Measurements from ENCODE around the gene LIG1.

DNA sequence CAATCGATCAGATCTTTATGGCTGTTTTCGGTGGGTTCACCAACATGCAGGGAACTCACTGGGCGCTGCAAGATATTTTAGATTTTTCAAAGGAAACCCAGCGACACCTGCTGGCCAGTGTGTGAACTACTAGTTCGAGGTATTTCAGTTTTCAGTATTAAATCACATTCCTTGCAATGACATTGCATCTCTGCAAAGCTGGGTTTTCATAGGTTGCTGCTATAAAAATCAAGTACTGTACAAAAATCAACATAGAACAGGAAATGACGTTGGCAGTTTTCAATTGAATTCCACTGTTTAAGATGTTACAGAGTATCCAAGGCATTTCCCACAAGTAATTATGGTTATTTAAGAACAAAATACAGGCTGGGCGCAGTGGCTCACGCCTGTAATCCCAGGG, 17.6 kb downstream of the LIG1 start:
- no peak for TF ChIP-seq MTA1 (IDR thresholded peaks at IDR 0.05; ENCODE audit: borderline replicate concordance)
- TF ChIP-seq, protein P1, sequence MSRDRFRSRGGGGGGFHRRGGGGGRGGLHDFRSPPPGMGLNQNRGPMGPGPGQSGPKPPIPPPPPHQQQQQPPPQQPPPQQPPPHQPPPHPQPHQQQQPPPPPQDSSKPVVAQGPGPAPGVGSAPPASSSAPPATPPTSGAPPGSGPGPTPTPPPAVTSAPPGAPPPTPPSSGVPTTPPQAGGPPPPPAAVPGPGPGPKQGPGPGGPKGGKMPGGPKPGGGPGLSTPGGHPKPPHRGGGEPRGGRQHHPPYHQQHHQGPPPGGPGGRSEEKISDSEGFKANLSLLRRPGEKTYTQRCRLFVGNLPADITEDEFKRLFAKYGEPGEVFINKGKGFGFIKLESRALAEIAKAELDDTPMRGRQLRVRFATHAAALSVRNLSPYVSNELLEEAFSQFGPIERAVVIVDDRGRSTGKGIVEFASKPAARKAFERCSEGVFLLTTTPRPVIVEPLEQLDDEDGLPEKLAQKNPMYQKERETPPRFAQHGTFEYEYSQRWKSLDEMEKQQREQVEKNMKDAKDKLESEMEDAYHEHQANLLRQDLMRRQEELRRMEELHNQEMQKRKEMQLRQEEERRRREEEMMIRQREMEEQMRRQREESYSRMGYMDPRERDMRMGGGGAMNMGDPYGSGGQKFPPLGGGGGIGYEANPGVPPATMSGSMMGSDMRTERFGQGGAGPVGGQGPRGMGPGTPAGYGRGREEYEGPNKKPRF (IDR thresholded peaks at IDR 0.05; ENCODE audit: low read depth, low read length): no peak
- TF ChIP-seq GABPA (tag; conservative IDR thresholded peaks at IDR 0.05; ENCODE audit: low read depth): no peak
- no peak for TF ChIP-seq SMAD4 (CRISPR knock-in tag; conservative IDR thresholded peaks at IDR 0.05)
- no peak for TF ChIP-seq EP300 (IDR thresholded peaks at IDR 0.05; ENCODE audit: low read length)
- no peak for TF ChIP-seq FOXJ2 (tag; IDR thresholded peaks at IDR 0.05)
- no peak for TF ChIP-seq TCF7L2 (IDR thresholded peaks at IDR 0.05; ENCODE audit: low read depth, low read length)

Measured in K562 (cell line).